Inferior parietal cortex (tissue), 1 donor: ENCODE data around the gene GALNT1.
A peak's percentile ranks its signal among the peaks of the same experiment; 100 is the strongest.

Experiments used
- DNase-seq: peaks from one replicate; pipeline ENCODE4 v3.0.0-alpha.2; 2016; ENCODE audit errors: extremely low spot score

Gene GALNT1

GRCh38 chr18:35582899-35583558, 1.5 kb downstream of the GALNT1 start:
- DNase-seq, result peak; percentile 40

- no peak for DNase-seq
Observed at GRCh38 chr18:35584735-35585134, 3.2 kb downstream of the GALNT1 start.

GRCh38 chr18:35585608-35586007, 4.1 kb downstream of the GALNT1 start:
- DNase-seq, result no peak

- no peak for DNase-seq
Observed at GRCh38 chr18:35588122-35588521, 6.6 kb downstream of the GALNT1 start.

GRCh38 chr18:35588995-35589394, 7.5 kb downstream of the GALNT1 start:
- no peak for DNase-seq

GRCh38 chr18:35589546-35589945, 8.0 kb downstream of the GALNT1 start:
- no peak for DNase-seq

- no peak for DNase-seq
Observed at GRCh38 chr18:35590935-35591334, 9.4 kb downstream of the GALNT1 start.

- no peak for DNase-seq
Observed at GRCh38 chr18:35592298-35592697, 10.8 kb downstream of the GALNT1 start.

- no peak for DNase-seq
Observed at GRCh38 chr18:35593859-35594258, 12.3 kb downstream of the GALNT1 start.

- DNase-seq, result no peak
Observed at GRCh38 chr18:35597758-35598157, 16.2 kb downstream of the GALNT1 start.

GRCh38 chr18:35602193-35602820, 20.8 kb downstream of the GALNT1 start:
- DNase-seq, result no peak

- DNase-seq, result no peak
Observed at GRCh38 chr18:35603008-35603407, 21.5 kb downstream of the GALNT1 start.

GRCh38 chr18:35603528-35603927, 22.0 kb downstream of the GALNT1 start:
- no peak for DNase-seq

GRCh38 chr18:35604369-35604768, 22.8 kb downstream of the GALNT1 start:
- DNase-seq, result no peak

- DNase-seq, result no peak
Observed at GRCh38 chr18:35605686-35606417, 24.3 kb downstream of the GALNT1 start.

- no peak for DNase-seq
Observed at GRCh38 chr18:35609236-35609635, 27.7 kb downstream of the GALNT1 start.

GRCh38 chr18:35610089-35610488, 28.5 kb downstream of the GALNT1 start:
- no peak for DNase-seq

- DNase-seq, result no peak
Observed at GRCh38 chr18:35610724-35611123, 29.2 kb downstream of the GALNT1 start.

GRCh38 chr18:35611518-35611917, 30.0 kb downstream of the GALNT1 start:
- DNase-seq, result no peak

GRCh38 chr18:35616074-35616473, 34.5 kb downstream of the GALNT1 start:
- DNase-seq, result no peak

- DNase-seq, result peak; percentile 20
Observed at GRCh38 chr18:35616664-35617423, 35.3 kb downstream of the GALNT1 start.

- no peak for DNase-seq
Observed at GRCh38 chr18:35617865-35618264, 36.3 kb downstream of the GALNT1 start.
